Uterus (tissue), 4 donors: ENCODE measurements around the gene ZNF850. TPM values are rescaled to one million over a fixed set of nuclear protein-coding genes. Genes with fewer than 3 reads are reported as not detected.
"Not testable (repeated sequence)": the region's sequence is repeated elsewhere in the genome, so short reads cannot be mapped to it uniquely, and the experiment has no call there.

Experiments
- DNase-seq, 2 donors: peaks; one replicate each; pipeline ENCODE4 v3.0.0-alpha.2; 2019 to 2020
- H3K27ac ChIP-seq, 2 donors: fragments of 200-600 bp; sonication (generic); 1 replicate in 1 of 2; 2 replicates in 1 of 2; pipeline ENCODE4 v1.5.1; 2016 to 2018
- H3K27me3 ChIP-seq, 2 donors: fragments of 200-600 bp; sonication (generic); one replicate each; pipeline ENCODE4 v1.5.1; 2018 to 2019; ENCODE audit warnings: control low read depth in 1 of 2
- H3K36me3 ChIP-seq, 2 donors: fragments of 200-600 bp; sonication (generic); one replicate each; pipeline ENCODE4 v1.5.1; 2019; ENCODE audit warnings: control low read depth in 1 of 2
- H3K4me1 ChIP-seq, 2 donors: fragments of 200-600 bp; sonication (generic); one replicate each; pipeline ENCODE4 v1.5.1; 2018 to 2019; ENCODE audit warnings: control low read depth in 1 of 2
- H3K4me3 ChIP-seq, 2 donors: fragments of 200-600 bp; sonication (generic); 1 replicate in 1 of 2; 2 replicates in 1 of 2; pipeline ENCODE4 v1.5.1; 2018 to 2019; ENCODE audit warnings: mild to moderate bottlenecking in 1 of 2
- H3K9me3 ChIP-seq, 2 donors: fragments of 200-600 bp; sonication (generic); one replicate each; pipeline ENCODE4 v1.5.1; 2019; ENCODE audit warnings: control low read depth in 1 of 2
- POLR2A ChIP-seq, 2 donors: fragments of 450-650 bp; IDR thresholded peaks; one replicate each; pipeline ENCODE4 v1.6.1; 2016; ENCODE audit warnings: antibody characterized with exemption in 2 of 2, mild to moderate bottlenecking in 1 of 2, moderate library complexity in 1 of 2
- intact Hi-C: fragments of 100-400 bp; cut with DNase I; formaldehyde crosslinking; loops from one replicate; pipeline ENCODE4 v1.15.1; 2023; ENCODE audit warnings: low total_unique reads
- total RNA-seq, 4 donors: library from RNA; depleted of rRNA in 3 of 4; stranded (reverse); fragments of >200 nt in 3 of 4; gene quantifications; one replicate each; pipeline versions ENCODE4 v1.1.0 to v1.2.4, GENCODE V29; 2014 to 2023
- TF ChIP-seq, protein P1 (sequence below), 4 experiments: fragments of 200-600 bp in 2 of 4; fragments of 450-650 bp in 2 of 4; sonication (generic) in 2 of 4; IDR thresholded peaks; one replicate each; pipeline ENCODE4 v1.5.1; 2016 to 2019; ENCODE audit warnings: antibody characterized with exemption in 4 of 4, mild to moderate bottlenecking in 2 of 4, moderate library complexity in 1 of 4
- donor health status: DM: yes; HTN: yes; CAD: no.

Gene ZNF850
- total RNA-seq, 4 donors from 2014 or later = 1.8 to 23.5 (median 7.3) TPM

DNA sequence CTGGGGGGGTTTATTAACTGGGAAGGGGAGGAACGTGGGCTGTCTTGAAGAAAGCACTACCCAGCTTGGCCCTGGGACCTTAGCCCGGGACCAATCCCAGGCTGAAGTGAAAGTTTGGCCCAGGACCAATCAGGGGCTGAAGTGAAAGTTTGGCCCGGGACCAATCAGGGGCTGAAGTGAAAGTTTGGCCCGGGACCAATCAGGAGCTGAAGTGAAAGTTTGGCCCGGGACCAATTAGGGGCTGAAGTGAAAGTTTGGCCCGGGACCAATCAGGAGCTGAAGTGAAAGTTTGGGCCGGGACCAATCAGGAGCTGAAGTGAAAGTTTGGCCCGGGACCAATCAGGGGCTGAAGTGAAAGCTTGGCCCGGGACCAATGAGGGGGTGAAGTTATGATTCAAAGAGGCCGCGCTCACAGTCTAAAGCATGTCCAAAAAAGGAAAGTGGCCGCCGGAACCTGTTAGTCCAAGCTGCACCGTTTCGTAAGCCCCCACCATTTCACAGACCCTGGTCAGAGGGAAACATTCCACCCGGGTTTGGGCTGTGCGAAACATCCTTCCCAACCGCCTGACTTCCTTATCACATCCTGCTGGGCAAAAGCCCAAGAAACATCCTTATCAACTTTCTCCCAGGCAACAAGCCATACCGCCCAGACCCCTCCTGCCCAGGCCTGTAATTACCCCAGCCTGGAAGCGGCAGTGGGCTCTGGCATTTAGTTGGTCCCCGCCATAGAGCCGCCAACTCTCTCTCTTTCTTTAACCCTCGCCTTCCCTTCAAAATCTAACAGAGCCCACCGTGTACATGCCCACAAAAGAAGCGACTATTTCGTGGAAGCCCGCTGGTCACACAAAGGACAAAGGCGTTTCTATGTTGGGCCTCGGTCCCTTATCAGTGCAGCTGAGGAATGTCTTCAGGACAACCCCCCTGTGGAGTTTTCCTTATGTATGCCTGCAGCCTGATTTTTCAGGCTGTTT lies 1.1 kb downstream of the ZNF850 start:
- Histone ChIP-seq H3K4me1 (no peaks in the 10 kb centered on the region), H3K9me3 (no peaks in the 10 kb centered on the region), H3K36me3 (no peaks in the 10 kb centered on the region), H3K27me3 (no peaks in the 10 kb centered on the region), H3K27ac (peak overlapping the region; percentile 82 to 83), H3K4me3 (peak overlapping the region; percentile 68 to 72)
- TF ChIP-seq, protein P1, sequence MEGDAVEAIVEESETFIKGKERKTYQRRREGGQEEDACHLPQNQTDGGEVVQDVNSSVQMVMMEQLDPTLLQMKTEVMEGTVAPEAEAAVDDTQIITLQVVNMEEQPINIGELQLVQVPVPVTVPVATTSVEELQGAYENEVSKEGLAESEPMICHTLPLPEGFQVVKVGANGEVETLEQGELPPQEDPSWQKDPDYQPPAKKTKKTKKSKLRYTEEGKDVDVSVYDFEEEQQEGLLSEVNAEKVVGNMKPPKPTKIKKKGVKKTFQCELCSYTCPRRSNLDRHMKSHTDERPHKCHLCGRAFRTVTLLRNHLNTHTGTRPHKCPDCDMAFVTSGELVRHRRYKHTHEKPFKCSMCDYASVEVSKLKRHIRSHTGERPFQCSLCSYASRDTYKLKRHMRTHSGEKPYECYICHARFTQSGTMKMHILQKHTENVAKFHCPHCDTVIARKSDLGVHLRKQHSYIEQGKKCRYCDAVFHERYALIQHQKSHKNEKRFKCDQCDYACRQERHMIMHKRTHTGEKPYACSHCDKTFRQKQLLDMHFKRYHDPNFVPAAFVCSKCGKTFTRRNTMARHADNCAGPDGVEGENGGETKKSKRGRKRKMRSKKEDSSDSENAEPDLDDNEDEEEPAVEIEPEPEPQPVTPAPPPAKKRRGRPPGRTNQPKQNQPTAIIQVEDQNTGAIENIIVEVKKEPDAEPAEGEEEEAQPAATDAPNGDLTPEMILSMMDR (IDR thresholded peaks at IDR 0.05) = no peak
- TF ChIP-seq POLR2A (IDR thresholded peaks at IDR 0.05) = no peak
- intact Hi-C loops = no loop called here
- DNase-seq = peak; percentile 68 to 79

DNA sequence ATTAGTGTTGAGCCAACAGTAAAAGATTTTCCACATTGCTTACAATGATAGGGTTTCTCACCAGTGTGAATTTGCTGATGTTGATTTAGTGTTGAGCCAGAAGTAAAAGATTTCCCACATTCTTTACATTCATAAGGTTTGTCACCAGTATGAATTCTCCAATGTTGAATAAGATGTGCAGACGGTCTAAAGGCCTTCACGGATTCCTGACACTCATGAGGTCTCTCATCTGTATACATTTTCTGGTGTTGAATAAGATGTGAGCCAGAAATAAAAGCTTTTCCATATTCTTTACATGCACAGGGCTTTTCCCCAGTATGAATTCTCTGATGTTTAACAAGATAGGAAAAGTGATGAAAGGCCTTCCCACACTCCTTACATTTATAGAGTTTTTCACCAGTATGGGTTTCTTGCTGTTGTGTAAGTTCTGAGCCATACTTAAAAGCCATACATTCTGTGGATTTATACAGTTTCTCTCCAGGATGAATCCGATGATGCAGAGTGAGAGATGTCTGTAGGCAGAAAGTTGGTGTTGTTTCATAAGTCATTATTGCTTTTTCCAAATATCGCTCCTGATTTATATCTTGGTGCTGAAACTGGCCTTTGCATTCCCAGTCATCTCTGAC lies 22.4 kb downstream of the ZNF850 start:
- no peak overlapping the region for H3K4me3 ChIP-seq
- TF ChIP-seq POLR2A (IDR thresholded peaks at IDR 0.05) = no peak
- TF ChIP-seq, protein P1 (IDR thresholded peaks at IDR 0.05) = no peak
- no peaks in the 10 kb centered on the region for H3K4me1 ChIP-seq
- H3K36me3 ChIP-seq = no peaks in the 10 kb centered on the region
- H3K27ac ChIP-seq = no peak overlapping the region
- no peak for DNase-seq
- H3K9me3 ChIP-seq = peaks cover 0 to 95% of the 10 kb centered on the region in 2 donors
- H3K27me3 ChIP-seq = no peaks in the 10 kb centered on the region
- intact Hi-C loops = no loop called here

DNA sequence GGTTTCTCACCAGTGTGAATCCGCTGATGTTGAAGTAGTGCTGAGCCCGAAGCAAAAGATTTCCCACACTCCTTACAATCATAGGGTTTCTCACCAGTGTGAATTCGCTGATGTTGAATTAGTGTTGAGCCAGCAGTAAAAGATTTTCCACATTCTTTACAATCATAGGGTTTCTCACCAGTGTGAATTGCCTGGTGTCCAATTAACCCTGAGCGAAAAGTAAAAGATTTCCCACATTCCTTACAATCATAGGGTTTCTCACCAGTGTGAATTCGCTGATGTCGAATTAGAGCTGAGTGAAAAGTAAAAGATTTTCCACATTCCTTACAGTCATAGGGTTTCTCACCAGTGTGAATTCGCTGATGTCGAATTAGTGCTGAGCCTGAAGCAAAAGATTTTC lies 23.0 kb downstream of the ZNF850 start:
- H3K27me3 ChIP-seq, intact Hi-C loops, H3K4me3 ChIP-seq, H3K4me1 ChIP-seq, H3K27ac ChIP-seq, H3K36me3 ChIP-seq, DNase-seq: not testable (repeated sequence)
- H3K9me3 ChIP-seq = peaks cover 0 to 95% of the 10 kb centered on the region in 2 donors

DNA sequence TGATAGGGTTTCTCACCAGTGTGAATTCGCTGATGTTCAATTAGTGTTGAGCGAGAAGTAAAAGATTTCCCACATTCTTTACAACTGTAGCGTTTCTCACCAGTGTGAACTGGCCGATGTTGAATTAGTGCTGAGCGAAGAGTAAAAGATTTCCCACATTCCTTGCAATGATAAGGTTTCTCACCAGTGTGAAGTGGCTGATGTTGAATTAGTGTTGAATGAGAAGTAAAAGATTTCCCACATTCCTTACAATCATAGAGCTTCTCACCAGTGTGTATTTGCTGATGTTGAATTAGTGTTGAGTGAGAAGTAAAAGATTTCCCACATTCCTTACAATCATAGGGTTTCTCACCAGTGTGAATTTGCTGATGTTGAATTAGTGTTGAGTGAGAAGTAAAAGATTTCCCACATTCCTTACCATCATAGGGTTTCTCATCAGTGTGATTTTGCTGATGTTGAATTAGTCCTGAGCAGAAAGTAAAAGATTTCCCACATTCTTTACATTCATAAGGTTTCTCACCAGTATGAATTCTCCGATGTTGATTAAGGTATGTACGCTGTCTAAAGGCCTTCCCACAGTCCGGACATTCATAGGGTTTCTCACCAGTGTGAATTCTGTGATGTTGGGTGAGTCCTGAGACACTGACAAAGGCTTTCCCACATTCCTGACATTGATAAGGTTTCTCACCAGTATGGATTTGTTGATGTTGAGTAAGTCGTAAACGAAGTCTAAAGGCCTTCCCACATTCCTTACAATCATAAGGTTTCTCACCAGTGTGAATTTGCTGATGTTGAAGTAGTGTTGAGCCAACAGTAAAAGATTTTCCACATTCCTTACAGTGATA lies 24.0 kb downstream of the ZNF850 start:
- Histone ChIP-seq H3K36me3 (no peaks in the 10 kb centered on the region), H3K9me3 (peaks cover 5 to 95% of the 10 kb centered on the region in 2 donors), H3K27ac (no peak overlapping the region), H3K4me3 (no peak overlapping the region), H3K4me1 (no peaks in the 10 kb centered on the region), H3K27me3 (no peaks in the 10 kb centered on the region)
- DNase-seq = no peak
- intact Hi-C loops = no loop called here
- no peak for TF ChIP-seq POLR2A (IDR thresholded peaks at IDR 0.05)
- TF ChIP-seq, protein P1 (IDR thresholded peaks at IDR 0.05) = no peak

DNA sequence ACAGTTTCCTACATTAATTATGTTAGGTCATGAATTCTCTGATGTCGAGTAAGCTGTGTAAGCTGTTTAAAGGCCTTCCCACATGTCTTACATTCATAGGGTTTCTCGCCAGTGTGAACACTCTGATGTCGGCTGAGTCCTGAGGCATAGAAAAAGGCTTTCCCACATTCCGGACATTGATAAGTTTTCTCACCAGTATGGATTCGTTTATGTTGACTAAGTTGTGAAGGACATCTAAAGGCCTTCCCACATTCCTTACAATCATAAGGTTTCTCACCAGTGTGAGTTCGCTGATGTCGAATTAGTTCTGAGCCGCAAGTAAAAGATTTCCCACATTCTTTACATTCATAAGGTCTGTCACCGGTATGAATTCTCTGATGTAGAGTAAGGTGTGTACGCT lies 24.9 kb downstream of the ZNF850 start:
- no peak overlapping the region for H3K27ac ChIP-seq
- intact Hi-C loops = no loop called here
- TF ChIP-seq, protein P1 (IDR thresholded peaks at IDR 0.05) = no peak
- TF ChIP-seq POLR2A (IDR thresholded peaks at IDR 0.05) = no peak
- H3K9me3 ChIP-seq = peaks cover 5 to 95% of the 10 kb centered on the region in 2 donors
- no peaks in the 10 kb centered on the region for H3K27me3 ChIP-seq
- DNase-seq = no peak
- no peaks in the 10 kb centered on the region for H3K36me3 ChIP-seq
- H3K4me1 ChIP-seq = no peaks in the 10 kb centered on the region
- no peak overlapping the region for H3K4me3 ChIP-seq
